ENCODE measurements around the gene ACAP1. TPM values are rescaled to one million over a fixed set of nuclear protein-coding genes. Genes with fewer than 3 reads are reported as not detected.

Gene ACAP1
- total and polyA plus RNA-seq, 2 donors (not counting 1 experiment from before 2014, with no cell fraction given), result 0.06 to 2.1 TPM

DNA sequence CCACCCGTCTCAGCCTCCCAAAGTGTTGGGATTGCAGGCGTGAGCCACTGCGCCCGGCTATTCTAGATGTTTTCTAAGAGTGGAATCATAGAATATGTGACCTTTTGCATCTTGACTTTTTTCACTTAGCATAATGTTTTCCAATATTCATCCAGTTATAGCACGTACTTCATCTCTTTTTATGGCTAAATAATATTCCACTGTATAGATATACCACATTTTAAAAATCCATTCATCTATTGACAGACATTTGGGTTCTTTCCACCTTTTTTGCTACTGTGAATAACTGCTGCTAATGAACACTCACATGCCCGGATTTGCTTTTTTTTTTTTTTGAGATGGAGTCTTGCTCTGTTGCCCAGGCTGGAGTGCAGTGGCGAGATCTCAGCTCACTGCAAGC, 32.1 kb upstream of the ACAP1 start:
- no peak for DNase-seq (ENCODE audit: low read depth in 2 of 2)
- H3K27ac ChIP-seq (ENCODE audit: insufficient read depth, low read length), result no peak overlapping the region
- H2AFZ ChIP-seq (ENCODE audit: low read length), result no peak overlapping the region
- H3K27me3 ChIP-seq (ENCODE audit: control insufficient read depth, insufficient read depth, low read length), result no peaks in the 10 kb centered on the region
- H3K36me3 ChIP-seq (ENCODE audit: control insufficient read depth, insufficient read depth, low read length), result no peaks in the 10 kb centered on the region
- H4K20me1 ChIP-seq (ENCODE audit: control insufficient read depth, extremely low read depth, insufficient read depth, low read length), result no peaks in the 10 kb centered on the region
- H3K9me3 ChIP-seq (ENCODE audit: control insufficient read depth, insufficient read depth, low read depth, low read length), result no peaks in the 10 kb centered on the region
- TF ChIP-seq, protein P1, sequence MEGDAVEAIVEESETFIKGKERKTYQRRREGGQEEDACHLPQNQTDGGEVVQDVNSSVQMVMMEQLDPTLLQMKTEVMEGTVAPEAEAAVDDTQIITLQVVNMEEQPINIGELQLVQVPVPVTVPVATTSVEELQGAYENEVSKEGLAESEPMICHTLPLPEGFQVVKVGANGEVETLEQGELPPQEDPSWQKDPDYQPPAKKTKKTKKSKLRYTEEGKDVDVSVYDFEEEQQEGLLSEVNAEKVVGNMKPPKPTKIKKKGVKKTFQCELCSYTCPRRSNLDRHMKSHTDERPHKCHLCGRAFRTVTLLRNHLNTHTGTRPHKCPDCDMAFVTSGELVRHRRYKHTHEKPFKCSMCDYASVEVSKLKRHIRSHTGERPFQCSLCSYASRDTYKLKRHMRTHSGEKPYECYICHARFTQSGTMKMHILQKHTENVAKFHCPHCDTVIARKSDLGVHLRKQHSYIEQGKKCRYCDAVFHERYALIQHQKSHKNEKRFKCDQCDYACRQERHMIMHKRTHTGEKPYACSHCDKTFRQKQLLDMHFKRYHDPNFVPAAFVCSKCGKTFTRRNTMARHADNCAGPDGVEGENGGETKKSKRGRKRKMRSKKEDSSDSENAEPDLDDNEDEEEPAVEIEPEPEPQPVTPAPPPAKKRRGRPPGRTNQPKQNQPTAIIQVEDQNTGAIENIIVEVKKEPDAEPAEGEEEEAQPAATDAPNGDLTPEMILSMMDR (conservative IDR thresholded peaks at IDR 0.05 in 1 of 2, IDR thresholded peaks at IDR 0.05 in 1 of 2; ENCODE audit: low read depth in 1 of 2, low read length in 2 of 2), result no peak
- no peak for TF ChIP-seq EZH2 (IDR thresholded peaks at IDR 0.05; ENCODE audit: low read length, missing control alignments)
- no peaks in the 10 kb centered on the region for H3K4me1 ChIP-seq (ENCODE audit: control insufficient read depth, extremely low read depth, insufficient read depth, low read length)
- H3K79me2 ChIP-seq (ENCODE audit: control insufficient read depth, insufficient read depth, low read length), result peaks cover 17% of the 10 kb centered on the region
- no peak overlapping the region for H3K9ac ChIP-seq (ENCODE audit: insufficient read depth, low read length)
- no peak overlapping the region for H3K4me3 ChIP-seq (replicated peaks in 1 of 4; ENCODE audit: control extremely low read depth in 1 of 4, insufficient read depth in 1 of 4, low read depth in 3 of 4, low read length in 4 of 4)
- H3K4me2 ChIP-seq (ENCODE audit: extremely low read depth, insufficient read depth, low read length), result no peak overlapping the region

DNA sequence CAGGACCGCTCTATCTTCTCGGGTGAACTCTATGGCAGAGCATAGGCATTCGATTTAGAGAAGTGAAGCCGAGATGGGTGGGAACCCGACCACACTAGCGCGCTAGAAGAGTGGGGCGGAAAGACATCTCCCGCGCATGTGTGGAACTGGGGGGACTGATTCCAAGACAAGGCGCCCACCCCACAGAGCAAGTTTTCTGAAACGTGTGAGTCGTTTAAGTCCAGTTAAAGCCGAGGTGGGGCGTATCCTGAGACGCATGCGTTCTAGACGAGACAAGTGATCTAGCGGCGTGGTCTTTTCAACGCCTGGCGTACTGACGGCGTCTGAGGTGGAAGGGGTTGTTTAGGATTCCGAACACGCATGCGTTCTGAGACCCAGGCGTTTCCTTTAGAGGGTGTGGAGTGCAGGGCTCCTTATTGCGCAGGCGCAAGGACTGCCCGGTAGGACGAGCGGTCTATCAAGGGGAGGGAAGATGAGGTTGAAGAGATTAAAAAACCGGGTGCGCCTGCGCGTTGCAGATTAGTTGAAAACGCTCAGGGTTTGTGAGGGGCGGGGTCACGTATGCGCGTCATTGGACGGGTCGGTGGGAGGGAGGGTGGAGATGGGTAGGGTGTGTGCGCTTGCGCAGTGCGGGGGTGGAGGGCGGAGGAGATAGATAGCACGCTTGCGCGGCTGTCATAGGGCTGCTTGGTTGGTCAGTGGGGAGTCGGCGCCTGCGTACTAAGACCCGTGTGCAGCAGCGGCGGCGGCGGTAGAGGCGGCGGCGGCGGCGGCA, 29.2 kb upstream of the ACAP1 start, which contains the start of gene EIF5A:
Gene EIF5A (plus strand): TSS at position 718 of the 775 bp plus-strand sequence. CDS start 2,008 bp downstream, outside the sequence.
- peak within 1 kb of the TSS; percentile 73 to 98 (median 93) for H3K4me3 ChIP-seq (replicated peaks in 1 of 4; ENCODE audit: control extremely low read depth in 1 of 4, insufficient read depth in 1 of 4, low read depth in 3 of 4, low read length in 4 of 4)
- peak within 1 kb of the TSS; percentile 87 for H2AFZ ChIP-seq (ENCODE audit: low read length)
- no peaks in the 10 kb centered on the region for H3K9me3 ChIP-seq (ENCODE audit: control insufficient read depth, insufficient read depth, low read depth, low read length)
- no peaks in the 10 kb centered on the region for H3K4me1 ChIP-seq (ENCODE audit: control insufficient read depth, extremely low read depth, insufficient read depth, low read length)
- peaks cover 14% of the 10 kb centered on the region for H3K36me3 ChIP-seq (ENCODE audit: control insufficient read depth, insufficient read depth, low read length)
- no peaks in the 10 kb centered on the region for H4K20me1 ChIP-seq (ENCODE audit: control insufficient read depth, extremely low read depth, insufficient read depth, low read length)
- peak within 1 kb of the TSS; percentile 74 for H3K4me2 ChIP-seq (ENCODE audit: extremely low read depth, insufficient read depth, low read length)
- no peak for TF ChIP-seq EZH2 (IDR thresholded peaks at IDR 0.05; ENCODE audit: low read length, missing control alignments)
- TF ChIP-seq, protein P1 (conservative IDR thresholded peaks at IDR 0.05 in 1 of 2, IDR thresholded peaks at IDR 0.05 in 1 of 2; ENCODE audit: low read depth in 1 of 2, low read length in 2 of 2), result no peak
- H3K27ac ChIP-seq (ENCODE audit: insufficient read depth, low read length), result peak within 1 kb of the TSS; percentile 95
- H3K27me3 ChIP-seq (ENCODE audit: control insufficient read depth, insufficient read depth, low read length), result no peaks in the 10 kb centered on the region
- H3K79me2 ChIP-seq (ENCODE audit: control insufficient read depth, insufficient read depth, low read length), result peaks cover 41% of the 10 kb centered on the region
- DNase-seq (ENCODE audit: low read depth in 2 of 2), result peak; percentile 99 to 100
- H3K9ac ChIP-seq (ENCODE audit: insufficient read depth, low read length), result peak within 1 kb of the TSS; percentile 91

DNA sequence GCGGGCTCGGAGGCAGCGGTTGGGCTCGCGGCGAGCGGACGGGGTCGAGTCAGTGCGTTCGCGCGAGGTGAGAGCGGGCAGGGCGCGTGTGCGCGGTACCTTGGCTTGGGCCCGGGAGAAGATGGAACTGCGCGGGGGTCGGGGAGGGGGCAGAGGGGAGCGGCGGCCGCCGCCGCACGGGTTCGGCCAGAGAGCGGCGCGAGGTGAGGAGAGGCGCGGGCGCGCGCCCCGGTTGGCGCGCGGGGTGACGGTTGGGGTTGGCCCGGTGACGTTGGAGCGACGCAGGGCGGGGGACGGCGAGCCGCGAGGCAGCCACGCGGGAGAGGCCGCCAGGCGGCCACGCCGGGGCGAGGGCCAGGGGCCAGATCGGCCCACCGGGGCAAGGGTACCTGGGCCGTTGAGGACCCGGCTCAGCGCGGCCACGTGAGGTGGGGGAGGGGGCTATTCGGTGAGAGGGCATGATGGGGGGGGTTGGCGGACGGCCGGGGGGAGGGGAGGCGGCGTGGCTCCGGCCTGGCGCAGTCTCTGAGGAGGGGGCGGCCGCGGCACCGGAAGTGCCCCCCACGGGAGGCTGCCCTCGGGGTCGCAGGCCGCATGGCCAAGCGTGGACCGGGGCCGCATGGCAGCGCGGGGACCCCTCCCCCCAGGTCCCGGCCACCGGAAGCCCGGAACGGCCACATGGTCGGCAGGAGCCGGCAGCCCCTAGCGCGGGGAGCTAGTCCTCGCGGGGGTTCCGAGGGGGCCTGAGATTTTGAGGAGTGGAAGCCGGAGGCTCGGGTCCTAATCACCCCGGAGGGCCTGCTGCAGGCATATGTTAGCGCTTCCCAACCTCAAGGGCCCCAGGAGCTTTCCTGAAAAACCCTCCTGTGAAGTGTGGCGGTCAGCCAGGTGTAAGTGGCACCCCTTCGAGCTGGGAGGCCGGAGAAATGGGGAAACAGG, 28.4 kb upstream of the ACAP1 start:
- Histone ChIP-seq H3K36me3 (ENCODE audit: control insufficient read depth, insufficient read depth, low read length) (peaks cover 20% of the 10 kb centered on the region), H3K4me1 (ENCODE audit: control insufficient read depth, extremely low read depth, insufficient read depth, low read length) (no peaks in the 10 kb centered on the region), H2AFZ (ENCODE audit: low read length) (no peak overlapping the region), H3K9me3 (ENCODE audit: control insufficient read depth, insufficient read depth, low read depth, low read length) (no peaks in the 10 kb centered on the region), H3K79me2 (ENCODE audit: control insufficient read depth, insufficient read depth, low read length) (peaks cover 45% of the 10 kb centered on the region), H3K9ac (ENCODE audit: insufficient read depth, low read length) (peak overlapping the region; percentile 91), H4K20me1 (ENCODE audit: control insufficient read depth, extremely low read depth, insufficient read depth, low read length) (no peaks in the 10 kb centered on the region), H3K27me3 (ENCODE audit: control insufficient read depth, insufficient read depth, low read length) (no peaks in the 10 kb centered on the region), H3K27ac (ENCODE audit: insufficient read depth, low read length) (peak overlapping the region; percentile 95), H3K4me3 (replicated peaks in 1 of 4; ENCODE audit: control extremely low read depth in 1 of 4, insufficient read depth in 1 of 4, low read depth in 3 of 4, low read length in 4 of 4) (peak overlapping the region; percentile 73 to 98 (median 93)), H3K4me2 (ENCODE audit: extremely low read depth, insufficient read depth, low read length) (peak overlapping the region; percentile 74)
- TF ChIP-seq, protein P1 (conservative IDR thresholded peaks at IDR 0.05 in 1 of 2, IDR thresholded peaks at IDR 0.05 in 1 of 2; ENCODE audit: low read depth in 1 of 2, low read length in 2 of 2), result no peak
- no peak for TF ChIP-seq EZH2 (IDR thresholded peaks at IDR 0.05; ENCODE audit: low read length, missing control alignments)
- peak in 1 of 2 donors; percentile 41 for DNase-seq (ENCODE audit: low read depth in 2 of 2)
